ENCODE data around the gene CBR3.

DNA sequence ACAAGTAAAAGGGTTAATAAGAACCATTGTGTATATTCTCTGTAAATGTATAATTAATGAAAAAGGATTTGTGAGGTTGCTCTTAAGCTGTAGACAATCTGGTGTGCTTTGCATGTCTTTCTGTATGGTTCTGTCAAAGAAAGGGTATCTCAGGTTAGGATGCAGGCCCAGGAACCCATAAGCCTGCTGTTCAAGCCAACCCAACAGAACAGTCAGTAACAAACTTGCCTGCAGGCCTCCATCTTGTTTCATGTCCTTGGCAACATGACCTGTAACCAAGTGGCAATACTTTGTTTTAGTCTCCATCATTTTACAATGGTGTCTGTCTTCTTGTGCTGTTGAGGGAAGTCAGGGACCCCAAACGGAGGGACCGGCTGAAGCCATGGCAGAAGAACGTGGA is 35.9 kb upstream of the CBR3 start:
- no peak for TF ChIP-seq EZH2 (IDR thresholded peaks at IDR 0.05; ENCODE audit: borderline replicate concordance, low read depth, low read length, severe bottlenecking)
- TF ChIP-seq, protein P1, sequence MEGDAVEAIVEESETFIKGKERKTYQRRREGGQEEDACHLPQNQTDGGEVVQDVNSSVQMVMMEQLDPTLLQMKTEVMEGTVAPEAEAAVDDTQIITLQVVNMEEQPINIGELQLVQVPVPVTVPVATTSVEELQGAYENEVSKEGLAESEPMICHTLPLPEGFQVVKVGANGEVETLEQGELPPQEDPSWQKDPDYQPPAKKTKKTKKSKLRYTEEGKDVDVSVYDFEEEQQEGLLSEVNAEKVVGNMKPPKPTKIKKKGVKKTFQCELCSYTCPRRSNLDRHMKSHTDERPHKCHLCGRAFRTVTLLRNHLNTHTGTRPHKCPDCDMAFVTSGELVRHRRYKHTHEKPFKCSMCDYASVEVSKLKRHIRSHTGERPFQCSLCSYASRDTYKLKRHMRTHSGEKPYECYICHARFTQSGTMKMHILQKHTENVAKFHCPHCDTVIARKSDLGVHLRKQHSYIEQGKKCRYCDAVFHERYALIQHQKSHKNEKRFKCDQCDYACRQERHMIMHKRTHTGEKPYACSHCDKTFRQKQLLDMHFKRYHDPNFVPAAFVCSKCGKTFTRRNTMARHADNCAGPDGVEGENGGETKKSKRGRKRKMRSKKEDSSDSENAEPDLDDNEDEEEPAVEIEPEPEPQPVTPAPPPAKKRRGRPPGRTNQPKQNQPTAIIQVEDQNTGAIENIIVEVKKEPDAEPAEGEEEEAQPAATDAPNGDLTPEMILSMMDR (IDR thresholded peaks at IDR 0.05; ENCODE audit: borderline replicate concordance, extremely low read depth, low read length, poor library complexity, severe bottlenecking), result no peak
